ENCODE data around the gene GNA14.

DNA sequence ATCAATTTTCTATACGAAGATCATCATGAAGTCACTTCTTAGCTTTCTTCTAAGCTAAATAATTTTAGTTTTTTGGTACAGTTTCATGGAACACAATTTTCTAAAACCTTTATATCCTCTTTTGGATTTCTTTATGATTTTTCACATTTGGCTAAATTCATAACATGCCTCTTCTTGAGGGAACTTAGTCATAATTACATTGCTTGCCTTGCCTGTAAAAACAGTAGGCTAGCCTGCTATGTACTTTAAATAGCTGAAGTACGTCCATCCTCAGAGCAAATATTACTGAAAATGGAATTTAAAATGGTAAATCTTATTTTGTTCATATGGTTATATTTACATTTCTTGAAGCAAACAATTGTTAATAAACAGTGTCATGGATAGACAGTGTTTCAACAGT lies 245.8 kb downstream of the GNA14 start:
- TF ChIP-seq POLR2A (IDR thresholded peaks at IDR 0.05): no peak
- TF ChIP-seq, protein P1, sequence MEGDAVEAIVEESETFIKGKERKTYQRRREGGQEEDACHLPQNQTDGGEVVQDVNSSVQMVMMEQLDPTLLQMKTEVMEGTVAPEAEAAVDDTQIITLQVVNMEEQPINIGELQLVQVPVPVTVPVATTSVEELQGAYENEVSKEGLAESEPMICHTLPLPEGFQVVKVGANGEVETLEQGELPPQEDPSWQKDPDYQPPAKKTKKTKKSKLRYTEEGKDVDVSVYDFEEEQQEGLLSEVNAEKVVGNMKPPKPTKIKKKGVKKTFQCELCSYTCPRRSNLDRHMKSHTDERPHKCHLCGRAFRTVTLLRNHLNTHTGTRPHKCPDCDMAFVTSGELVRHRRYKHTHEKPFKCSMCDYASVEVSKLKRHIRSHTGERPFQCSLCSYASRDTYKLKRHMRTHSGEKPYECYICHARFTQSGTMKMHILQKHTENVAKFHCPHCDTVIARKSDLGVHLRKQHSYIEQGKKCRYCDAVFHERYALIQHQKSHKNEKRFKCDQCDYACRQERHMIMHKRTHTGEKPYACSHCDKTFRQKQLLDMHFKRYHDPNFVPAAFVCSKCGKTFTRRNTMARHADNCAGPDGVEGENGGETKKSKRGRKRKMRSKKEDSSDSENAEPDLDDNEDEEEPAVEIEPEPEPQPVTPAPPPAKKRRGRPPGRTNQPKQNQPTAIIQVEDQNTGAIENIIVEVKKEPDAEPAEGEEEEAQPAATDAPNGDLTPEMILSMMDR (IDR thresholded peaks at IDR 0.05): no peak

Data from lower leg skin (tissue), 3 donors.